ENCODE measurements around the gene NSFL1C. TPM values are rescaled to one million over a fixed set of nuclear protein-coding genes. Genes with fewer than 3 reads are reported as not detected.

The NSFL1C gene
- total RNA-seq, 1 donor from 2014 or later, result 29.3 TPM

- FAIRE-seq (no peak), DNase-seq (ENCODE audit: low spot score in 2 of 2) (no peak)
Measured at GRCh38 chr20:1486566-1486965, 19.9 kb upstream of the NSFL1C start.

- no peak for FAIRE-seq
- DNase-seq (ENCODE audit: low spot score in 2 of 2), result no peak
Measured at GRCh38 chr20:1484438-1485116, 17.9 kb upstream of the NSFL1C start.

GRCh38 chr20:1479831-1480595 lies 13.4 kb upstream of the NSFL1C start:
- DNase-seq (ENCODE audit: low spot score in 2 of 2), result no peak
- no peak for FAIRE-seq

- DNase-seq (ENCODE audit: low spot score in 2 of 2) (no peak), FAIRE-seq (no peak)
Measured at GRCh38 chr20:1478566-1478965, 11.9 kb upstream of the NSFL1C start.

GRCh38 chr20:1477896-1478490 lies 11.3 kb upstream of the NSFL1C start:
- no peak for DNase-seq (ENCODE audit: low spot score in 2 of 2)
- FAIRE-seq, result no peak

GRCh38 chr20:1474817-1475603 lies 8.4 kb upstream of the NSFL1C start:
- no peak for DNase-seq (ENCODE audit: low spot score in 2 of 2)
- no peak for FAIRE-seq

GRCh38 chr20:1474325-1474724 lies 7.7 kb upstream of the NSFL1C start:
- no peak for DNase-seq (ENCODE audit: low spot score in 2 of 2)
- FAIRE-seq, result no peak

- no peak for FAIRE-seq
Measured at GRCh38 chr20:1473246-1474220, 6.9 kb upstream of the NSFL1C start.

GRCh38 chr20:1472556-1473245 lies 6.1 kb upstream of the NSFL1C start:
- FAIRE-seq (no peak), DNase-seq (ENCODE audit: low spot score in 2 of 2) (no peak)

More at GRCh38 chr20:1473246-1474220, 6.9 kb upstream of the NSFL1C start:
- no peak for DNase-seq (ENCODE audit: low spot score in 2 of 2)

GRCh38 chr20:1471242-1471641 lies 4.6 kb upstream of the NSFL1C start:
- FAIRE-seq, result no peak
- no peak for DNase-seq (ENCODE audit: low spot score in 2 of 2)

- FAIRE-seq (no peak), DNase-seq (ENCODE audit: low spot score in 2 of 2) (peak in 1 of 2 donors; percentile 37)
Measured at GRCh38 chr20:1469925-1470571, 3.4 kb upstream of the NSFL1C start.

GRCh38 chr20:1469306-1469905 lies 2.8 kb upstream of the NSFL1C start:
- FAIRE-seq, result no peak
- no peak for DNase-seq (ENCODE audit: low spot score in 2 of 2)

GRCh38 chr20:1468117-1468624 lies 1.5 kb upstream of the NSFL1C start:
- no peak for FAIRE-seq
- DNase-seq (ENCODE audit: low spot score in 2 of 2), result no peak

GRCh38 chr20:1467355-1468116 lies 887 bp upstream of the NSFL1C start:
- FAIRE-seq (no peak), DNase-seq (ENCODE audit: low spot score in 2 of 2) (peak in 1 of 2 donors; percentile 26)

- DNase-seq (ENCODE audit: low spot score in 2 of 2) (no peak), FAIRE-seq (no peak)
Measured at GRCh38 chr20:1467082-1467354, 369 bp upstream of the NSFL1C start.

- DNase-seq (ENCODE audit: low spot score in 2 of 2) (no peak), FAIRE-seq (no peak)
Measured at GRCh38 chr20:1465470-1466210, 1.0 kb downstream of the NSFL1C start.

Data from frontal cortex (tissue), 4 donors.